HG03457 (cell line): ENCODE results near the gene HCN3.

ENCODE experiments used
- ATAC-seq: cut with Tn5 transposase; IDR thresholded peaks from one replicate; pipeline ENCODE4 v1.9.1; 2021; ENCODE audit warnings: moderate number of reproducible peaks; ENCODE audit not compliant: unreplicated experiment

Gene HCN3

GRCh38 chr1:155308493-155309422 is 31.5 kb downstream of the HCN3 start, which contains the start of gene FDPS:
Gene FDPS, plus strand, starts transcription at chr1:155308866. Its CDS starts 924 bp downstream, at chr1:155309790.
- ATAC-seq = peak; percentile 76

- no peak for ATAC-seq
Measured at GRCh38 chr1:155309423-155310021, 32.3 kb downstream of the HCN3 start.

GRCh38 chr1:155313261-155313660 is 36.0 kb downstream of the HCN3 start:
- ATAC-seq = no peak

GRCh38 chr1:155316922-155317321 is 39.7 kb downstream of the HCN3 start:
- ATAC-seq = no peak

- ATAC-seq = no peak
Measured at GRCh38 chr1:155318082-155318481, 40.8 kb downstream of the HCN3 start.

GRCh38 chr1:155319536-155319935 is 42.3 kb downstream of the HCN3 start:
- ATAC-seq = no peak

- no peak for ATAC-seq
Measured at GRCh38 chr1:155320252-155320651, 43.0 kb downstream of the HCN3 start.

GRCh38 chr1:155320661-155321617 is 43.7 kb downstream of the HCN3 start, which contains the start of gene RUSC1:
Gene RUSC1, plus strand, starts transcription at chr1:155320894. Its CDS starts 880 bp downstream, at chr1:155321774.
- ATAC-seq = no peak

- ATAC-seq = no peak
Measured at GRCh38 chr1:155321639-155322503, 44.6 kb downstream of the HCN3 start.

- ATAC-seq = no peak
Measured at GRCh38 chr1:155322571-155322952, 45.3 kb downstream of the HCN3 start.

- ATAC-seq = peak; percentile 32
Measured at GRCh38 chr1:155322953-155323728, 45.9 kb downstream of the HCN3 start.

GRCh38 chr1:155323729-155324036 is 46.4 kb downstream of the HCN3 start:
- ATAC-seq = peak; percentile 16

GRCh38 chr1:155324037-155324716 is 46.9 kb downstream of the HCN3 start:
- ATAC-seq = peak; percentile 37

- ATAC-seq = no peak
Measured at GRCh38 chr1:155324717-155325602, 47.7 kb downstream of the HCN3 start.

GRCh38 chr1:155325603-155325893 is 48.3 kb downstream of the HCN3 start:
- ATAC-seq = no peak

GRCh38 chr1:155326020-155326526 is 48.8 kb downstream of the HCN3 start:
- no peak for ATAC-seq

- ATAC-seq = no peak
Measured at GRCh38 chr1:155326631-155327037, 49.4 kb downstream of the HCN3 start.

- ATAC-seq = no peak
Measured at GRCh38 chr1:155327981-155328380, 50.7 kb downstream of the HCN3 start.
